SKM-1 treated with dmso at 0.1 percent for 144 hours (cell line): ENCODE data around the gene LRP4.

Experiments used
- DNase-seq: peaks from one replicate; lab custom pipeline; 2025; ENCODE audit not compliant: unreplicated experiment; lab: John Stamatoyannopoulos, UW

LRP4 gene

DNA sequence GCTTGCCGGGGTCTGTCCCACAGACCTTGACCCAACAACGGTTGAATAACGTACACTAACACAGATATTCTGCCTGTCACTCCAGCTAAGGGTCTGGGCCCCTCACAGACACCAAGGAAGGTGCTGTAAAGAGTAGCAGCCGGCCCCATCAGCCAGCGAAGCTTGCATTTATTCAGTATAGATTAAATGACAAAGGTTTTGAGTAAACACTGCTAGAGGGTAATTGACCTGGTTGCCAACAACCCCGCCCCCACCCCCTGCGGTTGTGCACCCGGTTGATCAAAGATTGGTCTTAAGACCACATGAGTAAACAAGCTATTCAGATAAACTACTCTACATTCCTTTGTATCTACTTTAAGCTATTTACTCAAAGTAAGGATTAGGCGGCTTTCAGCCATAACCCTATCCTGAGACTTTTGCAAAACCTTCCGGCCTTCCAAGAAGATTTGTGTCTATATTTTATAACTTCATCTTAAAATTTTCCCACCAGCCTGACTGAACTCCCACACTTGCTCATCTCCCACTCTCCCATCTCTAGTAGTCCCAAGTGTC, 67.4 kb downstream of the LRP4 start:
- no peak for DNase-seq

DNA sequence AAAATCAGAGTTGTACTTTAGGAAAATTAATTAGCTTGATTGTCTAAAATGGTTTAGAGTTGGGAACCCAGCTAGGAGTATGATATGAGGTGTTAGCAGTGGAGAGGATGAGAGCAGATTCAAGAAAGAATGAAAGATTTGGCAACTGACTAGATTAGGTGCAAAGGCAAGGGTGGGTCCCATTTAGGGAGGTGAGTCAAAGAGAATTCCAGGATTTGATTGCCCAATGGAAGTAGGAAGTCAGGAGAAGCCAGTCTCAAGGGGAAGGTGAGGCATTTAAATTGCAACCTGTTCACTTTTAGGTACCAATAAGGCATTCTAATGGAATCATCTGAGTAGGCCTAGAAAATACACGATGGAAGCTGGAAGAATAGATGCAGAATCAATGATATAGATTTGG, 68.7 kb downstream of the LRP4 start:
- no peak for DNase-seq

DNA sequence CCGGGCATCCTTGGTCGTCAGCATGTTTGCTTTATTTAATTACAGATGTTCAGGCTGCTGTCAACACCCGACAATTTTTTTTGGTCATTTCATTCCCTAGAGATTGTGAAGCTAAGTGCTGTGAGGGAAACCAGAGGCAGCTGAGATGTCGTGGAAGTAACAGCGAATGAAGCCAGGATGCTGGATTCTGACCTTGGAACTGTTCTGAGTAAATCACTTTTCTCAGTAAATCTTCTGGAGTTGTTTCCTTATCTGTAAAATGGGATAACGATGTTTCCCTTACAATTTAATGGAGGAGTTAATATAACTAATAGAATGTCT, 71.9 kb downstream of the LRP4 start:
- peak; percentile 50 for DNase-seq

DNA sequence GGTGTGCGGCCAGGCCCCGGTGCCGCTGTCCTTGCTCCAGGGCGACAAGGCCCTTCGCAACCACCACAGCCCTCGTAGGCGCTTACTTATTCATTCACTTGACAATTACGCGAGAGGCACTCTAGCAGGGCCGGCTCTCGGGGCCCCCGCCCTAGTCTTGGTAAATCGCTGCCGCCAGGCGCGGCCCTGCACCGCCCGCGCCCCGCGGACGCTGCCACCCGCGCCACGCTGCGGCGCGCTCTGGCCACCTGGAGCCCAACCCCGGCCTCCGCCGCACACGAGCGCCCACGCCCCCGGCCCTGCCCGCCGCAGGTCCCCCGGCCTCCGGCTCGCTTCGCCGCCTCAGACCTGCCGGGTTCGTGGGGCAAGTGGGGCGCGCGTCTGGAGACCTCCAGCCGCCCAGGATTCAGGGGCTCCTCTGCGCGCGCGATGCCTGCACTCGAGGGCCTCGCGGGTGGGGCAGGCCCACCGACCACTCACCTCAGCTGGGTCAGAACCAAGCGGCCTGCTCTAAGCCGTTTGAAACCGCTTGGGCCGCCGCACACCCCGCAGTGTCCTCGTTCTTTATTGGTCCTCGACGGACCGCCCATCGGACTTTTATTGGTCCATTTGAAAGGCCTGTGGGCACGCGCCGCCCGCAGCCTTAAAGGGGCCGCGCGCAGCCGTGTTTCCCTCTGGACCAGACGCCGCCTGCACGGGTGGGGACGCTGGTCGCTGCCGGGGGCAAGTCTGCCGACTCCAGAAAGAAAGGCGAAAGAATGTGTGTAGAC, 72.4 kb downstream of the LRP4 start, which contains the start of gene CKAP5:
Gene CKAP5, minus strand, starts transcription at position 541 of the 770 bp plus-strand sequence. CDS start 25,049 bp downstream, outside the sequence.
- peak; percentile 82 for DNase-seq

DNA sequence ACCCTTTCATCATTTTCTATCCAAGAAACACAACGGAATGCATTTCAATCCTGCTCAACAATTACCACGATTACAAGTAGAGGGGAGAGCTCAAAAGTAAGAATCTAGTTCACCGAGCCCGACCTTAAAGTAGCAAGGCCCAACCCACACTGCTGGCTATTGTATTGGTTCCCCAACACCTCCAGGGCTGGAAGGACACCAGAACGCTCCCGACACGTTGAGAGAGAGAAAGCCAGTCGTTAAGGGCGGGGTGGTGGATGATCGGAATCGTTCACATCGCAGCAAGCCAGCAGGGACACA, 73.0 kb downstream of the LRP4 start:
- DNase-seq = no peak

DNA sequence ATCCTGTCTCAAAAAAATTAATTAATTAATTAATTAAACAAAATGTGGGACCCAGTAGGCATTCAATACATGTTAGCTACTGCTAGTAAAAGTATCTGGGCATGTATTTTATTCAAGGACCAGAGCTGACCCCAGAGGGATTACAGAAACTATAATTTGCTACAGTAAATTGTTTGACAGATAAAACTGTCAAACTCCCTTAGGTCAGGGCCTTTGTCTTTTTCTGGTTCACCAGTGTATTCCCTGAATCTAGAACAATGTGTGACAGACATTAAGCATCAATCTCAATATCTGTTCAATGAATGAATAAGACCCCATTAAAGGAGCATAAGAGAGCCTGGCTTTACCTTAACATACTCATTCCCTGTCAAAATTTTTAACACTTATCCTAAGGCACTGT, 78.2 kb downstream of the LRP4 start:
- DNase-seq = no peak

DNA sequence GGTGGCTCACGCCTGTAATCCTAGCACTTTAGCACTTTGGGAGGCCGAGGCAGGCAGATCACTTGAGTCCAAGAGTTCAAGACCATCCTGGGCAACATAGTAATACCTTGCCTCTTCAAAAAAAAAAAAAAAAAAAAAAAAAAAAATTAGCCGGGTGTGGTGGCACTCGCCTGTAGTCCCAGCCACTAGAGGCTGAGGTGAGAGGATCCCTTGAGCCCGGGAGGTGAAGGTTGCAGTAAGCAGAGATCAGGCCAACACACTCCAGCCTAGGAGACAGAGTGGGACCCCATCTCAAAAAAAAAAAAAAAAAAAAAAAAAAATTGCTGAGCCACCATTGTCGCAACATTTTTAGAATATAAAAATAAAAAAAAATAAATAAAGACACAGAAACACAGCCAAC, 79.8 kb downstream of the LRP4 start:
- no peak for DNase-seq

DNA sequence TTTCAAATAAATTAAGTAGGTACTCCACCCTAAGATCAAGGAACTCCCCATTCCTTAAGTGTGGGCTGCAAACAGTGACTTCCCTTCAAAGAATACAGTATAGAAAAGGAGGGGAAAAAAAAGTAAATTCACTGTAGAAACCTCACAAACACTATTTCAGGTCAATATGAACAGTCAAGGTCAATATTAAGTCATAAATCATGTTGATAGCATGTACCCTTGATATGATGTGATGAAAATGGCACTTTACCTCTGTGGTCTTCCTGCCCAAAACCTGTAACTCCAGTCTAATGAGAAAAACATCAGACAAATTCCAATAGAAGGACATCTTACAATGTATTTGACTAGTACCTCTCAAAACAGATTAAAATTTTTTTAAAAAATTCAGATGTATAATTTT, 80.5 kb downstream of the LRP4 start:
- DNase-seq = no peak

DNA sequence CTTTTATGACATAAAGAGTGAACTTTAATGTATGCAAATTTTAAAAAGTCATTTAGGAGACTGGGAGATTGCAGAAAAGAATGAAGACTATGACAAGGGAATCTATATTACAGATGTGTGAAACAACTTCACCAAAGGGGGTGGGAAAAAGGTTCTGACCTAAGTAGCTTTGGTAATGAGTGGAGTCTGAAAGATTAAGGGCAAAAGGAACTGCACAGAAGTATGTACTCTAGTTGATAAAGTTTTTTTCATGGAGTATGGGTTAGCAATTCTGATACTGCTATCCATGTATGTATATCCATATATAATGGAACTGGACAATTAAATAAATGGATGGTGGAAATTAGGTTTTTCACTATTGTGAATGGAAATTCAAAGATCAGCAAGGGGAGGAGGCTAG, 81.5 kb downstream of the LRP4 start:
- no peak for DNase-seq

DNA sequence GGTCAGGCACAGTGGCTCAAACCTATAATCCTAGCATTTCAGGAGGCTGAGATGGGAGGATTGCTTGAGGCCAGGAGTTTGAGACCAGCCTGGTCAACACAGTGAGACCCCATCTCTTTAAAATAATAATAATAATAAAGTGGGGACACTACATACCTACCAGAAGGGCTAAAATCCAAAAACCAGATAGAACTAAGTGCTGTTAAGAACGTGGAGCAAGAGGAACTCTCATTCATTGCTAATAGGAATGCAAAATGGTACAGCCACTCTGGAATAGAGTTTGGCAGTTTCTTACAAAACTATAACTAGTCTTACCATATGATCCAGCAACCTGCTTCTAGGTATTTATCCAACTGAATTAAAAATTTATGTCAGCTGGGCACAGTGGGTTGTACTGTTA, 81.9 kb downstream of the LRP4 start:
- DNase-seq = no peak

DNA sequence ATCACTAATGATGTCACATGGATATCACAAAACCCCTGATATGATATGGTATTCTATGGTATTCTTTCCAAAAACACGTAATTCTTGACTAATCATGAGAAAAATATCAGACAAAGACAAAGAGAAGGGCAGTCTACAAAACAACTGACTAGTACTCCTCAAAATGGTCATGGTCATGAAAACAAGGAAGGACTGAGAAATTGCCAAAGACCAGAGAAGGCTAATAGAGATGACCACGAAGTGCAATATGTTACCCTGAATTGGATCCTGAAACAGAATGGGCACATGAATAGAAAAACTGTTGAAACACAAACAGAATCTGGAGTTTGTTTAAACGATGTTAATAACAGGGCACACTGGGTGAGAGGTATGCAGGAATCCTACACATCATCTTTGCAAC, 82.5 kb downstream of the LRP4 start:
- peak; percentile 14 for DNase-seq

DNA sequence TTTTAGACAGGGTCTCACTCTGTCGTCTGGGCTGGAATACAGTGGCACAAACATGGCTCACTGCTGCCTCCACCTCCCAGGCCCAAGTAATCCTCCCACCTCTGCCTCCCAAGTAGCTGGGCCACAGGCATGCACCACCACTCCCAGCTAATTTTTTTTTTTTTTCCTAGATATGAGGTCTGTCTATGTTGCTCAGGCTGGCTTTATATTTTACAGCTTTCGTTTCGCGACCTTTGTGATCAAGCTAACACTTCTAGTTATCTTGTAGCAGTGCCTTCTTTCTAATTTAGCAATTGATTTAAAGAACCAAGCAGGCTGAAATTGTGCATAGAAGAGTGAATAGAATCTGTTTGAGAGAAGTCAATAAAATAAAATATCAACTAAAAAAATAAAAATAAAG, 83.5 kb downstream of the LRP4 start:
- no peak for DNase-seq

DNA sequence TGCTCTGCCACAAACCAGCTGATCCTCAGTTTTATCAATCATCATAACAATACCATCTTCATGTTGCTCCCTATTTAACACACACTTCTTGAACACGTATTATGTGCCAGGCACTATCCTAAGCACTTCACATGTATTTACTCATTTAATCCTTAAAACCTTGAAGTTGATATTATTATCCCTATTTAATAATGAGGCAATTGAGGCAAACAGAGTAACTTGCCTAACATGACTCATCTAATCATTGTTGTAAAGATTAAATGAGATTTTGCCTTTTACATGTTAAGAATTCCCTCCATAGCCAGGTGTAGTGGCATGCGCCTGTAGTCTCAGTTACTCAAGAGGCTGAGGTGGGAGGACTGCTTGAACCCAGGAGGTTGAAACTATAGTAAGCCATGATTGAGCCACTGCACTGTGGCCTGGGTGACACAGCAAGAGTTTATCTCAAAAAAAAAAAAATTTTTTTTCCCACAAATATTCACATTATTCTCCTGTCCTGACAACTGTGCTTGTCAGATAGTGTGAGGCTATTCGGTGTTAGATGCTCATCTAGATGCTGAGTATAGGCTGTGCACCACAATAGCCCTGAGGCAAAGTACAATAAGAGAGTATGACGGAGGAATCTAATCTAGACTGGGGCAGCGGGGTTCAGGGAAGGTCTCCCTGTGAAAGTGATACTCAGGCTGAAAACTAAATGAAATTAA, 85.7 kb downstream of the LRP4 start:
- DNase-seq = no peak

DNA sequence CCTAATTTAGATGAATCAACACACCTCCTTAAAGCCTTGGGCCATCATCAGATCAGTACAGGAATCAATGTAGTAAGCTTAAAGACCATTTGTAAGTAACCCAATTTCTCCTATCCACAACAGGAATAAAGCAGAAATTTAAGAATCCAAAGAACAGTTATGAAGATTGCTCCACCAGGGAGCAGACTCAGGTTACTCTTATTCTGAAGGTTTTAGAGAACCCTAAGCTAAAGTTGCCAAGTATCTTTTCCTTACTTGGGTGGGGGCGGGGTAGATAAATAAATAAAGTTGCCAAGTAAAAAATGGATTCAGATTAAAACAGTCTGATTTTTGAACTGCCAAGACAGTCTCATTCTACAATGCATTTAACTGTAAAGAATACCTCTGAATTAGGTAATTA, 90.4 kb downstream of the LRP4 start:
- no peak for DNase-seq

DNA sequence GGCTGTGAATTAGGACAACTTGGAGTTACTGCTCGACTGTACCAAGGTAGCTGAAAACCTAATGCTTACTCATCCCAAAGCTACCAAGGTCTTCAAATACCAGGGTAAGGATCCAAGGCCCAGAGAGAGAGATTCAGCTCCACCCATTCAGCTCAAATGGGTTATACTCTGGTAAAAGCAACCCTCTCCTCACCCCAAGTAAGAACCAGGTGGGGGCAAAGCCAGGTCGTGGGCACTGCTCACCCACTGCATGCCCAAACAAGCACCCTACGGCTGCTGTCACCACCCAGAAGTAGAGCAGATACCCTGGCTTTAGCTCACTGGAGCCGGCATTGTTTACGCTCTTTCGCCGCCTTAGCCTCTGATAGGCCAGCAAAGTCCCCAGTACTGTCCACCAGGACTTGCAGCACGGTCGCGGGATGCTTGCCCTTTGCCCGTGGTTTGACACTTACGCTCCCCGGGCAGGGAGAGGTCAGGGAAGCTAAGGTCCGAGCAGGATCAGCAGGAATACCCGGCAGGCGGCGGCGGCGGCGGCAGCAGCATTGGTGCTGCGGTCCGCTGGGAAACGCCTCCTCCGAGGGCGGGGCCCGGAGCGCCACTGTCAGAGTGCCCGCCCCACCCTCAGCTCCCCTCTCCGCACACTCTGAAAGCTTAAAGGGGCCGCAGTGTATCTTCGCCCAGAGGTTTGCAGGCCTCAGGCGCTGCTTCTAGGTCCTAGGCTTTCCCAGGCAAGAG, 91.9 kb downstream of the LRP4 start:
- no peak for DNase-seq

DNA sequence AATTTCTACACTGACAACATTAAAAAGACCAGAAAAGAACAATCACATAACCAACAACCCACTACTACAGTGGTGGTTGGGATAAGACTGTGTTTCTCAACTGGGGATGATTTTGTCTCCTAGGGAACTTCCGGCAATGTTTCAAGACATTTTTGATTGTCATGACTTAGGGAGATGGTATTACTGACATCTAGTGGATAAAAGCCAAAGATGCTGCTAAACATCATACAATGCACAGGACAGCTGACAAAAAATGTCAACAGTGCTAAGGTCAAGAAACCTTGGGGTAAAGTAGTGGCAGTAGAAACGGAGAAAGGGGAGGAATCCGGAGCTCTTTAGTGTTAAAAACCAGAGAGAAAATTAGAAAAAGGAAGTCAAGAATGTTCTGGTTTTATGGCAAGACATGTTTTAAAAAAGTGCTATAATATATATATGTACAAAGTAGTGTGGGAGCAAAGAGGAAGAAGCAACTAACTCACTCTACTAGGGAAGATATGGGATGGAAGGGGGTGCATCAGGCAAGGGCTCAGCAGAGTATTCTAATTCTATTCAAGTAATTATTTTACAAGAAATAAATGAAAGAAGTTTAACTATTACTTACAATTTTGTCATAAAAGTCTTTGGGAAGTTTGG, 109.4 kb downstream of the LRP4 start:
- peak; percentile 21 for DNase-seq
